T-helper 22 cell (primary cell): ENCODE data around the gene CSF3R.

Experiments used
- DNase-seq: peaks from one replicate; pipeline ENCODE4 v3.0.0-alpha.2; 2020; ENCODE audit warnings: low read depth

Gene CSF3R

GRCh38 chr1:36482724-36483388, at the start of gene CSF3R:
Gene CSF3R, minus strand, starts transcription at chr1:36482913. Its CDS starts 3,417 bp downstream, at chr1:36479496.
- DNase-seq, result no peak

GRCh38 chr1:36531833-36532232, 49.1 kb upstream of the CSF3R start:
- no peak for DNase-seq

GRCh38 chr1:36530791-36531190, 48.1 kb upstream of the CSF3R start:
- DNase-seq, result no peak

GRCh38 chr1:36530261-36530660, 47.5 kb upstream of the CSF3R start:
- no peak for DNase-seq

- no peak for DNase-seq
Observed at GRCh38 chr1:36529769-36530260, 47.1 kb upstream of the CSF3R start.

GRCh38 chr1:36528361-36529349, 45.9 kb upstream of the CSF3R start:
- DNase-seq, result no peak

- no peak for DNase-seq
Observed at GRCh38 chr1:36525166-36525565, 42.5 kb upstream of the CSF3R start.

- no peak for DNase-seq
Observed at GRCh38 chr1:36524359-36525062, 41.8 kb upstream of the CSF3R start.

- DNase-seq, result no peak
Observed at GRCh38 chr1:36523850-36524249, 41.1 kb upstream of the CSF3R start.

GRCh38 chr1:36523230-36523495, 40.5 kb upstream of the CSF3R start:
- no peak for DNase-seq

GRCh38 chr1:36522461-36523229, 39.9 kb upstream of the CSF3R start:
- no peak for DNase-seq

GRCh38 chr1:36522021-36522420, 39.3 kb upstream of the CSF3R start:
- no peak for DNase-seq

- no peak for DNase-seq
Observed at GRCh38 chr1:36520771-36521420, 38.2 kb upstream of the CSF3R start.

- DNase-seq, result no peak
Observed at GRCh38 chr1:36520056-36520455, 37.3 kb upstream of the CSF3R start.

- DNase-seq, result no peak
Observed at GRCh38 chr1:36517011-36517771, 34.5 kb upstream of the CSF3R start.

GRCh38 chr1:36516372-36517010, 33.8 kb upstream of the CSF3R start:
- no peak for DNase-seq

GRCh38 chr1:36515315-36516138, 32.8 kb upstream of the CSF3R start:
- DNase-seq, result no peak

GRCh38 chr1:36514501-36514900, 31.8 kb upstream of the CSF3R start:
- no peak for DNase-seq
